ENCODE data around the gene CD48.
A peak's percentile ranks its signal among the peaks of the same experiment; 100 is the strongest.

CD48 gene

DNA sequence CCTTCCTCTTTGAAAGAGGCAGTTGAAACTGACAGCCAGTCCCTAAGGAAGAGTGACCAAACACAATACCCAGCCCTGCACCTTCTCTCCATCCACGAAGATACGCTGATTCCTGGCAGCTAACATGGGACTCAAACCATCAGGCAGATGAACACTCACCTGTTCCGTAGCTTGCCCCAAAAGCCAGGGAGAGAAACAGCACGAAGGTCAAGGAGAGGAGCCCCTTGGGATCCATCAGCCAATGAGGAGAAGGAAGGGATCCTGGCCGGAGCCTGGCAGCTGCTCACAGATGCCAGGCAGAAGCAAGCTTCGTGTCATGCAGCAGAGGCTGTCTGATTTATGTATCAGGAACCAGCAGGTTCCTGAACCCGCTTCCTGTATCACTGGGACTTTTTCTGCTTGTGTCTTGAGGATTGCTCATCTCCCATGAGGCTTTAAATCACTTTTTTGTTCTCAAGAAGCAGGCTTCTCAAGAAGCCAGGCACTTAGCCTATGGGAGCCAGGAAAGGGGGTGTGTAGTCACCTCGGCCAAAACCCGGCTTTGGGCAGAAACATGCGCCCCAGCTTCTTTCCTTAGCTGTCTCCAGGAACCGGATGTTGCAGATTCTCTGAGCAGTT, 64.8 kb downstream of the CD48 start, which contains the start of gene SLAMF1:
Gene SLAMF1 (minus strand): TSS at position 334 of the 618 bp plus-strand sequence. CDS start 99 bp downstream, at position 235.
- no peak for DNase-seq

DNA sequence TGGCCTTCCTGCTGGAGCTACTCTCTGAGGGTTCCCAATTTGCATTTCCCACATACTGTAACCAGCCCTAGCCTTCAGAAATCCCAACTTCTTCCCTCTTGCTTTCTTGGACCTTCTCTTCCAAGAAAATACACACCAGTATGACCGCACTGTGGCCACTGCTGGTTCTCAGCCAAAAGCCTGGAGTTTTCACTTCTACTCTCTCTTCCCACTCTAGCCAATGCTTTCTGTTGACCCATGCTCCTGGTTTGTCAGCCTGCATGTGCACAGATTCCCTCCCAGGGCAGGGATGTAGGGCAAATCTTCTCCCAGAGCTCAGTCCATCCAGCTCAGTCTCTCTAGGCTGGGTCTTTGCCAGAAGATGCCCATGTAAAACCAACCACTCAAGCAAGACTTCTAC, 65.4 kb downstream of the CD48 start:
- no peak for DNase-seq

DNA sequence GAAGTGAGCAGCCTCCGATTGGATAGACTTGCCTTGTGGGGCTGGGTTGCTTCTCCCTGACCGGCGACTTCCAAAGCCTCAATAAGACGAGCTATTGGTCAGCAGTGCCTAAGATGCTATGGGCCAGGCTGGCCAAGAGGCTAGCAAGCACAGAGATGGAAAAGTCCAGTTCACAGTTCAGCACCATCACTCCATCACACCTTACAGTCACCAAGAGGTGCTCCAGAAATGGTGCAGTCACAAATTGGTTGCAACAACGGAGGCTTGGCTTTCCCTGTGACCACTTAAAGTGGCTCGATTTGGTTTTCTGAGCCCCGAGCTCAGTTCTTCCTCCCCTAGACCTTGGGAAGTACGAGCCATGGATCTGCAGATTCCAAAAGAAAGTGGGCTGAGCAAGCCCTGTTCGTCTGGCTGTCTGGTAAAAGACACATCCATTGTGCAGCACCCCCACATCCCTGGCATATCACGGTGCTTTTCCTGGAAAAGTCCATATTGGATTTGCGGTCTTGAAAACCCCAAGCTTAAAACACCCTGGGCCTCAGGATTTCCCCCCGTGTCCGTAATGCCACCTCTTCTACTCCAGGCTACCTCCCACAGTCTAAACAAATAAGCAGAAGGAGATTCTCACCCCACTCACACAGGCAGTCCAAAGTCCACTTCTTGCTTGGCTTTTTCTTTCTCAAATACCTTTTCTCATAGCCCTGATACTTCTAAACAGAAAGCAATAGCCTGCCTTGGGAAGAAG, 66.1 kb downstream of the CD48 start:
- DNase-seq, result no peak

DNA sequence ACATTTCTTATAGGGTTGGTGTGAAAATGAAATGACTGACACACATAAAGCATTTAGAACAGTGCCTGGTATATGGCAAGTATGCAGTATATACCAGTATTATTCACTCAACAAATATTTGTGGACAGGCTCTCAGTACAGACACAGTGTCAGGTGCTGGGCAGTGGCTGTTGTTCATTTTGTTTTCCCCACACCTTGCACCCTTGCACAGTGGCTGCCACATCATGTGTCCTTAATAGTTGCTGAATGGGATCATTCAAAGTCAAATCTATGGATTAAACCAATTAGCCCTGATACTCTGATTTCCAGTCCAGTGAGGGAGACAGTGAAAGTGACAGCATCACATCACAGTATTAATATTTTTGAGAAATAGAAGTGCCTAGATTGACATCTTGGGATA, 67.2 kb downstream of the CD48 start:
- DNase-seq, result no peak

DNA sequence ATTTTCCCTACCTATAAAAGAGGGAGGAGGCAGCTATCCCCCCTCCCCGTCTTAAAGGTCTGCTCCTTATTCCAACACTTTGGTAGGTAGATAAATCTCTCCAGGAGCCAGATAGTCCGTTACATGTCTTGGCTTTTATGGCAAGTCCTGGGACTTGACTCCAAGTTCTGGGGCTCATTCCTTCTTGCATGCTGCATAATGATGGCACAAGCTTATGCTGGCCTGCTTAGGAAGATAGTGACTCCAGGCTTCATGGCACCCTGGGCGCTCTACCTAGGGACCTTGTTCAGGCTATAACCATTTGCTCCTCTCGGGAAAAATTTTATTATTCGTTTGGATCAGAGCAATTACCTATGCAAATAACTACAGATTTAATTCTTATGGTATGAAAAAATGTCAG, 68.5 kb downstream of the CD48 start:
- DNase-seq, result no peak

DNA sequence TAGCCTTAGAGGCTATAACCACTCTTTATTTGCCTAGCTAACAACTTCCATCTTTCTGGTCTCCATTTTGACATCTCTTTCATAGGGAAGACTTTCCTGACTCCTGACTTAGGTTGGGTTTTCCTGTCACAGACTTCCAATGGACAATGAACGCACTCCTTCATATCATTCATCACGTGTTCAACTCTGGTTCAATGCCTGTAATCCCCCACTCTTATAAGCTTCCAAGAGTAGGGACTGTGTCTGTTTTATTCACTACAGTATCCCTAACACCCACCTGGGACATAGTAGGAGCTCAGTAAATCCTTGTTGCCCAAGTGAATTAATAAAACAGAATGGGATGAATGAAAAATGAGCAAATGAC, 69.4 kb downstream of the CD48 start:
- no peak for DNase-seq

DNA sequence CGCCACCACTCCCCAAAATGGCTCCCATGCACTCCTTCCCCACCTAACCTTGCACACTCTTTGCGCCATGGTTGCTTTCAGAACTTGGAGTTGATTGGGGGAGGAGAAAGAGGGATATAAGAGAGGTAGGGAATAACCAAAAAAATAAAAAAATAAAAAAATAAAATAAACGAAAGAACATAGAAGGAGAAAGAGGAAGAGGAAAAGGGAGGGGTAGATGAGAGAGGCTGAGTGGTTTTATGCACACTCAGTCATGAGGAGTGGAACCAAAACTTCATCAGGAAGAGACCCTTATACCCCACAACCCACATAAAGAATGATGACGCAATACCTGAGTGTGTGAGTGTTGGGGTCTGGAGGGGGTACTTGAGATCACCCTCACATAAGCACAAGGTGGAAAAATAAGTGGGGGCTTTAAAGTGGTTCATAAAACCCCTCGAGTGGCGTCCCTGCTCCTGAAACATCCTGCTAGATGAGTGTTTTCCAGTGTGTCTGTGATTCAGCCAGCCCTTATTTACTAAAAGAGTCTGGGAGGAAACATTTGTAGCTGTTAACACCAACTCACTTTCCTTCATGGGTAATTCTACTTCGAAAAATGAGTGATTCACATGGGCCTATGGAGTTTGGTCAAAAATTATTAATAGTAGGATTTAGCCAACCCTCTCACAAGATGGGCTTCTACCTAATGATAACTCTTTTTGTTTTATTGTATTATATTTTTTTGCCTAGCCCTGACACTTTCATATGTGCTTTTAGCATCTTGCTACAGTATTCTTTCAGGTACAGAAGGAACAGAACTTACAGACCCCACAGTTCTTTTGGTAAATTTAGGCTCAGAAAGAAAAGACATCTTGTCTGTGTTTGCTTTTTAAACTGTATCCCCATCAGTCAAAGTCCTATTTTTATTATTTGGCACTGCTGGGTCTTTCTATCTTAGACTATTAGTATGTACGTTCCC, 70.0 kb downstream of the CD48 start:
- DNase-seq, result no peak

DNA sequence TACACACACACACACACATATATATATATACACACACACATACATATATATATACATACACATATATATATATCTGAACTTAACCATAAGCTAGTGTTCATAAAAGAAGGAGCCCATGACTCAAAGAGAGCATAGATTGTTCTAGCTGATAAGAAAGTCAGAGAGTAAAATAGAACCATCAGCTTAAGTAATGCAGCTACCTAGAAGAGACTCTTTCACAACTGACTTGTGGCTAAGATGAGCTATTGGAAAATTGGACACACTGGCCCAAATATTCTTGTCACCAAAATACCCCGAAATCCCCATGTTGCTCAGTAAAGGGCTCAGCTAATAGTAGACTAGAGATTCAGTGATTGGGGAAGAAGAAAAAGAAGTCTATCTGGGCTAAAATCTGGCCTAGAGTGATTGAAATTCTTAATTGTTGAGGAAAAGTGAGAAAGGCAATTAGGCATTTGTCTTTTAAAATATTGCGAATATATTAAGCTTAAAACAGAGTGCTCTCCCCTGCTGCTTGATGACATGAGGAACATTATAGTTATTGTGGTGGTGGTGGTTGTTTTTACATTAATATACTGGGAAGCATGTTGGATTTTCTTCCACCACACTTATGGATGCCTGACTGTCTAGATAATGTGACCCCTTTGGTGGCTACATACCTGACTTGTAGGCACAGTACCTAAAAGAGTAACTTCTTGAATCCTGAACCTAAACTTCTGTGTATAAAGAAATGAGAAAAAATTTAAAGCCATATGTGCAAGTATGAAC, 71.1 kb downstream of the CD48 start:
- DNase-seq, result no peak

DNA sequence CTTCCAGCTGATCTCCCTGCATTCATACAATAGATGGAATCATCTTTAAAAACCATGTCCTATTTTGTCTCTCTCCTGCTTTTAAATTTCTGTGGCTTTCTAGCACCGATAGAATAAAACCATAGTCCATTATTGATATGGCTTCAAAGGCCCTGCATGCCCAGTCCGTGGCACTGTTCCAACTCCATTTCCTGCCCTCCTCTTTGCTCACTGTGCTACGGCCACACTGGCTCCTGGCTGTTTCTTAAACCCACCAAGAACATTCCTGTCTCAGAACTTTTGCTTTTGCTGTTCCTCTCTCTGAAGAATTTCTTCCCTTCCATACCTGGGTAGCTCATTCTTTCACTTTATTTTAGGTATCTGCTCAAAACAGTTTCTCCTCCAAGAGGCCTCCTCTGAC, 72.0 kb downstream of the CD48 start:
- DNase-seq, result no peak

DNA sequence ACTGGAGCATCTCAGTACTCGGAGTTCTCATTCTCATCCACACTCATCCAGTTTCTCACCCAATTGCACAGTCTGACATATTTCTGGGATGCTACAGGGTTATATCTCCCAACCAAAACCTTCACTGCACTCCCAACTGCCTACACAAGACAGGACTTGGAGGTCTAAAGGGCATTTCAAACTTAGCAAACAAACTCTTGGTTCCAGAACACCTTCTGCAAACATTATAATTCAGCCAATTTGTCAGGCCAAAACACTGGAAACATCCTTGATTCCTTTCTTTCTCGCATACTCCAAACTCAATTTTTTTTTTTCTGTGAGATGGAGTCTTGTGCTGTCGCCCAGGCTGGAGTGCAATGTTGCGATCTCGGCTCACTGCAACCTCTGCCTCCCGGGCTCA, 72.7 kb downstream of the CD48 start:
- no peak for DNase-seq

DNA sequence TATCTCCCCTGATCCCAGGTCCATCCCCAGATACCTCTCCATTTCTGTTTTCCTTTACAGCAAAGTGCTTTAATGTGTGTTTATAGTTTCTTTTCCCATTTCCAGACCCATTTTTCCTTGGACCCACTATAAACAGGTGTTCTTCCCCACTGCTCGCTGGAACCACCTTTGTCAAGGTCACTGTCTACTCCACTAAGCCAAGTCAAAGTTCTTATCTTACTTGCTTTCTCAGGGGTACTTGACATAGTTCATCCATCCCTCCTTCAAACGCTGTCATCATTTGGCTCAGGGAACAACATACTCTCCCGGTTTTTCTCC, 73.1 kb downstream of the CD48 start:
- no peak for DNase-seq

DNA sequence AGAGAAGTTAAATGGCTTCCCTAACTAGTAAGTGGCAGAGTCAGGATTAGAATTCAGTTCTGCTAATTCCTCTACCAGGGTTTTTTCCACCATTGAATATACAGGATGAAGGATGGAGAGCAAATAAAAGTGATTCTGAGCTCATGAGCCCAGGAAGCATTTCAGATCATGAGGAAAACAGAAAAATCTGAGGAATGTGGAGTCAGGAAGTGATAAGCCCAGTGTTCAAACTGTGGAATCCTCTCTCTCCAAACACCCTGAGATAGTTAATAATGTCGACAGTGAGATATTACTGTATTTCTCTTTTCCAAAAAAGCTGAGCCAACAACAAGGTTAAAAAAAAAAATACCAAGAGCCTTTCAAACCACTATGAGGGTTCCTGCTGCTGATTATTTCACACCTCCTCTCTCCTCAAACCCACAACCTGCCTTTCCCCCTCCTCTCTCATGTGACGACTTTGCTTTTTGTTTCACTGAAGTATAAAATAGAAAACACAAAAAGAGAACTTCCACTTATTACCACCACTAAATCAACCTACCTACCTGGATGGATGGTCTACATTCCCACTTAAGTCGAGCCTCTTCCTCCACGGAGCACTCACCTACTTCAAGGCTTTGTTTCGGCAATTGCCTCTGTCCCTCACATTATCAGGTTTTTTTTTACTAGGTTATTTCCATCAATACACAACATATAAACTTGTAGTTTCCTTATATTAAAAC, 73.6 kb downstream of the CD48 start:
- DNase-seq, result peak; percentile 24

DNA sequence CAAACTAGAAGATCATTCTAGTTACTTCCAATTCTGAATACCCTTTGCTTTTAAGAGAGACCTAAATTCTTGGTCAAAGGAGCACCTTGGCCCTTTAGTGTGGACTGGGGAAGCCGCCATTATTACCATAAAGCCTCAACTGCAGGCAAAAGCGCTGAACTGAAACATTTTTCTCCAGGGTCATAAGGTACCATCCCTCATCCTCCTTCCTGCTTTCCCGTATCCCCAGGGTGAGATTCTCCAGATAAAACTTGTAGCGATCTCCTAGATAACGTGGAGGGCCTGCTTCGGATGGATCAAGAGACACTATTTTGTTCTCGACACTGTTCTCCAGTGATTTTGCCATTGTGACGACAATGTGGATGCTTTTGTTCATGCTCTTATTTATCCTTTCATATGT, 74.6 kb downstream of the CD48 start:
- no peak for DNase-seq

DNA sequence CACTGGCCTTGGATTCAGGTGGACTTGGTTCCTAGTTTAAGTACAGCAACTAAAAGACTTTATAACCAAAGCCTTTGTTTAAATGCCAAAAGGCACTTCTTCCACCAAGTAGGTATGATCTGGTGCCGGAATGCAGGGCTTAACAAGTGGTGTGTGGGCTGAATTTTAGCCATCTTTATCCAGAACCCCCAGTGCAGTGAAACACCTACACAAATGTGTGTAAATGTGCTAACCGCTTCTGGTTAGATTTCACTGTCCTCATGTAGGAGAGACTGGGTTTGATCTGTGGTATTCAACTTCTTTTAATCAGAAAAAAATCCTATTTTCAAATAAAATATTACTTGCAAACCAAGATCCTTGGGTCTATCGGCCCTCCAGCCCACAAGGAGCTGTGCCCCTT, 75.1 kb downstream of the CD48 start:
- DNase-seq, result no peak

DNA sequence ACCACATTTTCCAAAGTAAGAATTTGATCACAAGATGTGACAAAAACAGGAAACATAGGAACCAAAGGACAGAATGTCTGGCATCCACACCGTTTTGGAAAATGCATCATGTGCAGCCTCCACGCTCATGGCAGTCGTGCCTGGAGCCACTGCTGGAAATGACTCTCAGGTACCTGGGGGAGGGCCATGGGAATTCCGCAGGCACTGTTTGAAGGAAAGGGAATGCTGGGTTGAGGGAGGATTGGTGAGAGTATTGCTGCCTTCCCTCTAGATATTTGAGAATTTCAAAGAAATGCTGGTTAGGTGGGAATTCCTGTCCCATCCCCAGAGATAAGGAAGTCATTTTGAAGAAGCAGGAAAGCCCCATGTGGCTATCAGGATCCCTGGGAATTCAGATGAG, 75.5 kb downstream of the CD48 start:
- DNase-seq, result no peak

DNA sequence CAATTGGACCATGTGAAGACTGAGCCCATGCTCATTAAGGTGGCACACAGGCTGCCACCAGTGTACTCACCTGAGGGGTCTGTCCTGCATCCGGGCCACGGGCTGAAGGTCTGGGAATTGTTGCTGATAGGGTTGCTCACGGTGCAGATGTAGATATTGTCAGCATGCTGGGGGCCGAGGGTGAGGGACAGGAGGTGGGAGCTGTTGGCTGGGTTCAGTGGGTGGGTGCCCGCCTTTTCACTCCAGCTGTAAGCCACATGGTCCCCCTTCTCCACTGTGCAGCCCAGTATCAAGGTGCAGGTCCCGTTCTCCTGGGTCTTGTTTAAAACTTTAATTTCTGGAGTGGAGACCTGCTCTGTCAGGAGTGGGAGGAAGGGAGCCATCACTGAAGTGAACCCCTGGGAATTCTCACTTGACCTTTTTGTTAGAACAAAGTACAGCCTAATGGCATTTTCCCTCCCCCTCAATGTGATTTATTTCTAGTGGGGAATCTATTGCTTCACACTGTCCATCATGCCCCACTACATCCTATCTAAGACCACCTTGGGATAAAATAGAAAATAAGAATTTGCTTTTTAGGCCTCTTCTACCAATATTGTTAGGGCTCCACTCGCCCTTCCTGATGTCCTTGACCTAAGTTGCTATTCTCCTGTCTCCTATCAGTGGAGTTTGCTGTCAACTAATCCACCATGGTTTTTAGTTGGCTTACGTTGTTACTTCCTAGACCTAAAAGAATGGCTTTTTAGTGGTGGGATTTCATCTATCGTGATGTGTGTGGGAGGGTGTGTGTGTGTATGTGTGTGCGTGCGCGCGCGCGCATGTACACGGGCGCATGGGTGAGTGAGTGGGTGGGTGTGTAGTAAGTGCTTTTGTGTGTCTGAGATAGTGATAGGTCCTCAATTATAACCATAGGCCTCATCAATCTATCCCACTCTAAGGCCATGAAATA, 76.8 kb downstream of the CD48 start:
- no peak for DNase-seq

DNA sequence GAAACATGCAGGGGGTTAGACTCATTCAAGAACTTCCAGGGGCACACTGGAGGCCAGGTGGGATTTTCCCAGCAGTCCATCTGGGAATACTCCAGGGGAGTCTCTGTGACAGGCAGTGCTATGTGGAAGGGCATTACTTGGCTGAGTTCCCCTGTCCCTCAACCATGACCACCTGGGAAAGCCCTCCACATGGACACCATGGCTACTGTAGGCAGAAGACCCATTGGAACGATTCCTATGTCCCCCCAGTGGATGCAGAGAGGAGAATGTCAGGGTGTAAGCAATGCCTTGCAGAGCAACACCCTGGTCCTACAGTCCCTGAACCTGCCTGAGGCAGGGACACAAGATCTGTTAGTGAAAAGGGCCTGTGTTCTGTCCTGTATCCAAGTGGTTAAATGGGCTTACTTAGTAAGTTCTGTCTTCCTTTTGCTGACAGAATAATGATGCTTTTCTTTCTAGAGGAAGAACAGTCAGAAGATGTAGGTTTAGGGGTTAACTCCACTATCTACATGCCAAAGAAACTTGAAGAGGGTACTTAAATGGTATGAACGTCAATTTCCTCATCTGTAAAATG, 78.2 kb downstream of the CD48 start:
- DNase-seq, result no peak

DNA sequence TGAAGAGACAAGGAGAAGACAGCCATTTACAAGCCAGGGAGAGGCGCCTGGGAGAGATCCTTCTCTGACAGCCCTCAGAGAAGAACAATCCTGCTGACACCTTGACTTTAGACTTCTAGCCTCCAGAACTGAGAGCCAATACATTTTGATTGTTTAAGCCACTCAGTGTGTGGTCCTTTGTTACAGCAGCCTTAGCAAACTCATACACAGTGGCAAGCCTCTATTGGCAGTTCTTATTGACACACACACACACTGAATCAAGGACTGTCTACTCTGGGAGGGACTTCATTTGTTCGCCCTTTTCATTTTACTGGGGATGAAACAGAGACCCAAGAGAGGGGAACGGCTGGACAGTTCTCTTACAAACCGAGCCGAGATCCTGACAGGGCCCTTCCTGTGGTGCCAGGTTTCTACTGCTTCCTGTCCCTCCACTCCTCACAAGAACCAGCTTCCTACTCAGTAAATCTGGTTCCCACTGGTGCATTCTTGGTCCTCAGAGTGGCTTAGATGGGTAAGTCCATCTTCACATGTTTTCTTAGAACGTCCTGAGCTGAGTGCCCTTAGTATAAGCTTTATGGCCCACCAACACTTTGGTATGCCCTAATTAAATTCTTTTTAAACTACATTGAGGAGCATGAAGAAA, 79.5 kb downstream of the CD48 start:
- no peak for DNase-seq

DNA sequence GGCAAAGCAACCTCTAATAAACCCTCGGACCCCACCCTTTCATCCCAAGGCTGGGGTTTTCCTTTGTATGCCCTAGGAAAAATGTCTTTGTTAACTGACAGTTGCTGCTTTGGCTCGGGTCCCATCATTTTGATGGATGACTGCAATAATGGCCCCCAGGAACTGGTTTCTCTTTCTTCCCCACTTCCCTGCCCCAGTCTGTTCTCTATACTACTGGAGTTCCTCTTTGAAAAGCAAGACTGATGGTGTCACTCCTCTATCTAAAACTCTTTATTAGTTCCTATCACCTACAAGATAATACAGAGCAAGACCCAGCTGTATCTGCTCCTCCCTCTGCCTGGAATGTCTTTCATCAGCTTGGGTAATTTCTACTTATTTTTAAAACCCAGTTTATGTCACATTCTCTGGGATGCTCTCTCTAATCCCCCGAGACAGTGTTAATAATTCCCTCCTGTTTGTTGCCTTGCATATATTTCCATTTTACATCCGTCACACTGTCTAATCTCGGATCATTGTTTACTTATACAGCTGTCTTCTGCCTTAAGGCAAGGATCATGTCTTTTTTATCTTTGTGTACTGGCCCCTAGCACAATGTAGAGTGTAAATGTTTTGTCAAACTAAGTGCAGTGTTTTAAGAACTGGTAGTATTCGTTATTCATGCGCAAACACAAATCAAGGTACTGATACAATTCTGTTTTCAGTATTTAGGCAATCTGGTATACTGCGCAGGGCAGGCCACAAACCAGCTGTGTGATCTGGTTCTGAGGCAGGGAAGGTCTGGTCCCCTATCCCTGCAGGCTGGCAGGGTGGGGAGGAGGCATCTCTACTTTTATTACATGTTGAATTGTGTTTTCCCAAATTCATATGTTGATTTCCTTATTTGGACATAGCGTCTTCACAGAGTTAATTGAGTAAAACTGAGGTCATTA, 80.8 kb downstream of the CD48 start:
- no peak for DNase-seq

Measured in kidney glomerular epithelial cell (primary cell).